GM12878 (cell line): ENCODE measurements around the gene SLC19A1. TPM values are rescaled to one million over a fixed set of nuclear protein-coding genes. Genes with fewer than 3 reads are reported as not detected.

Source experiments
- ATAC-seq: fragments of 200-7000 bp; cut with Tn5 transposase; 3 replicates; pipeline ENCODE4 v1.9.1; 2020; ENCODE audit warnings: mild to moderate bottlenecking, moderate library complexity
- BruUV-seq: library from RNA; stranded (reverse); fragments of 400-500 nt; replicated peaks from 2 replicates; lab custom pipeline; 2021; lab: Mats Ljungman, UMichigan
- CTCF ChIA-PET: fragments of 300-600 bp; sonication (Branson Sonifier 250); formaldehyde crosslinking; extraction: SDS; loops from one replicate; lab custom pipeline; 2021; ENCODE audit warnings: inconsistent platforms; lab: Yijun Ruan, JAX
- POLR2A ChIA-PET: fragments of 350-600 bp; formaldehyde crosslinking; extraction: SDS; loops from one replicate; lab custom pipeline; 2021; ENCODE audit warnings: inconsistent platforms; lab: Charles Lee
- RAD21 ChIA-PET: fragments of 300-600 bp; sonication (Branson Sonifier 250); formaldehyde crosslinking; loops from one replicate; lab custom pipeline; 2023; ENCODE audit warnings: antibody characterized with exemption; ENCODE audit not compliant: unreplicated experiment; lab: Charles Lee
- SMC1A ChIA-PET: fragments of 300-600 bp; sonication (Branson Sonifier 250); formaldehyde crosslinking; loops from one replicate; lab custom pipeline; 2023; ENCODE audit not compliant: unreplicated experiment, uncharacterized antibody; lab: Charles Lee
- DNase-seq: peaks from one replicate; pipeline ENCODE4 v3.0.0-alpha.2; 2011; ENCODE audit warnings: low read depth, low spot score
- FAIRE-seq: peaks from 3 replicates; lab custom pipeline; 2011; peaks lifted over from hg19 to GRCh38; lab: Jason Lieb, UNC
- H2AFZ ChIP-seq: 2 replicates; pipeline ENCODE4 v1.6.0; 2011; ENCODE audit warnings: low read depth, low read length, control low read depth; ENCODE audit not compliant: control insufficient read depth
- H3K27ac ChIP-seq: 2 replicates; pipeline ENCODE4 v1.5.1; 2011; ENCODE audit warnings: control low read depth; ENCODE audit not compliant: control insufficient read depth, insufficient read depth
- H3K27me3 ChIP-seq, 2 experiments: replicated peaks in 1 of 2; 2 replicates each; pipeline versions ENCODE4 v1.6.0 to v1.6.1; 2011; ENCODE audit warnings: low read length in 1 of 2; ENCODE audit not compliant: control insufficient read depth in 2 of 2, insufficient read depth in 2 of 2
- H3K36me3 ChIP-seq, 2 experiments: 2 replicates each; pipeline ENCODE4 v1.5.1; 2011; ENCODE audit warnings: low read length in 1 of 2; ENCODE audit not compliant: control insufficient read depth in 2 of 2, insufficient read depth in 2 of 2
- H3K4me1 ChIP-seq: 2 replicates; pipeline ENCODE4 v1.6.1; 2011; ENCODE audit warnings: mild to moderate bottlenecking, low read length, moderate library complexity, mixed read lengths; ENCODE audit not compliant: control insufficient read depth, insufficient read depth
- H3K4me2 ChIP-seq: 2 replicates; pipeline ENCODE4 v1.6.0; 2011; ENCODE audit warnings: control low read depth; ENCODE audit not compliant: control insufficient read depth, insufficient read depth
- H3K4me3 ChIP-seq: fragments of 200-600 bp; sonication (generic); 2 replicates; pipeline ENCODE4 v1.5.1; 2016
- H3K79me2 ChIP-seq: 2 replicates; pipeline ENCODE4 v1.6.0; 2011; ENCODE audit warnings: low read length; ENCODE audit not compliant: control insufficient read depth, insufficient read depth
- H3K9ac ChIP-seq: 2 replicates; pipeline ENCODE4 v1.8.0; 2011; ENCODE audit warnings: low read length, control low read depth, mixed read lengths; ENCODE audit not compliant: control insufficient read depth, insufficient read depth
- H3K9me3 ChIP-seq: replicated peaks from 3 replicates; pipeline ENCODE4 v1.5.1; 2011; ENCODE audit warnings: mild to moderate bottlenecking, low read length; ENCODE audit not compliant: control insufficient read depth, insufficient read depth
- H4K20me1 ChIP-seq: 2 replicates; pipeline ENCODE4 v1.6.0; 2011; ENCODE audit not compliant: control insufficient read depth, insufficient read depth
- ASH2L ChIP-seq: fragments of 300-600, 200-600 bp; sonication (generic); IDR thresholded peaks from 2 replicates; pipeline ENCODE4 v1.6.1; 2017; ENCODE audit warnings: low read depth, mild to moderate bottlenecking, borderline replicate concordance
- ATF7 ChIP-seq: fragments of 450-650 bp; IDR thresholded peaks from 2 replicates; pipeline ENCODE4 v1.6.1; 2016; ENCODE audit warnings: low read depth, mild to moderate bottlenecking
- BCLAF1 ChIP-seq: fragments of 450-650 bp; IDR thresholded peaks from 2 replicates; pipeline ENCODE4 v1.6.1; 2017; ENCODE audit warnings: antibody characterized with exemption, mild to moderate bottlenecking, moderate library complexity
- BMI1 ChIP-seq: fragments of 450-650 bp; IDR thresholded peaks from 2 replicates; pipeline ENCODE4 v1.6.1; 2016; ENCODE audit warnings: mild to moderate bottlenecking, moderate library complexity, borderline replicate concordance
- CHD4 ChIP-seq: fragments of 200-600 bp; sonication (generic); IDR thresholded peaks from 2 replicates; pipeline ENCODE4 v1.6.1; 2016; ENCODE audit warnings: mild to moderate bottlenecking
- EZH2 ChIP-seq: IDR thresholded peaks from 2 replicates; pipeline ENCODE4 v1.6.1; 2012; ENCODE audit warnings: low read depth, mild to moderate bottlenecking, control low read depth, inconsistent platforms, low read length, borderline replicate concordance; ENCODE audit not compliant: control insufficient read depth
- KLF5 ChIP-seq: fragments of 450-650 bp; IDR thresholded peaks from 2 replicates; pipeline ENCODE4 v1.6.1; 2014; ENCODE audit warnings: mild to moderate bottlenecking; ENCODE audit not compliant: partially characterized antibody
- MTA2 ChIP-seq: fragments of 450-650 bp; IDR thresholded peaks from 2 replicates; pipeline ENCODE4 v1.6.1; 2016; ENCODE audit warnings: low read depth, mild to moderate bottlenecking, moderate library complexity
- NFIC ChIP-seq: IDR thresholded peaks from 2 replicates; pipeline ENCODE4 v1.6.1; 2012; ENCODE audit warnings: low read depth, mild to moderate bottlenecking, inconsistent platforms, low read length, moderate library complexity
- NR2F1 ChIP-seq: fragments of 450-650 bp; conservative IDR thresholded peaks from 2 replicates; pipeline ENCODE4 v1.6.1; 2017; ENCODE audit warnings: mild to moderate bottlenecking
- PML ChIP-seq: IDR thresholded peaks from 2 replicates; pipeline ENCODE4 v1.6.1; 2012; ENCODE audit warnings: low read length, inconsistent platforms
- SIX5 ChIP-seq: IDR thresholded peaks from 2 replicates; pipeline ENCODE4 v1.6.1; 2011; ENCODE audit warnings: mild to moderate bottlenecking, low read depth, low read length, moderate library complexity; ENCODE audit not compliant: severe bottlenecking
- SMARCA5 ChIP-seq: fragments of 450-650 bp; IDR thresholded peaks from 2 replicates; pipeline ENCODE4 v1.6.1; 2017; ENCODE audit warnings: mild to moderate bottlenecking
- STAT3 ChIP-seq: IDR thresholded peaks from 2 replicates; pipeline ENCODE4 v1.6.1; 2011; ENCODE audit warnings: low read depth, low read length, improper control_type of control experiment
- TAF1 ChIP-seq: IDR thresholded peaks from 2 replicates; pipeline ENCODE4 v1.6.1; 2011; ENCODE audit warnings: mild to moderate bottlenecking, low read depth, low read length, borderline replicate concordance
- ZBTB4 ChIP-seq: fragments of 450-650 bp; formaldehyde crosslinking; IDR thresholded peaks from 2 replicates; pipeline ENCODE4 v1.4.0; 2022; ENCODE audit warnings: mild to moderate bottlenecking, moderate library complexity
- ZNF217 ChIP-seq: fragments of 450-650 bp; IDR thresholded peaks from 2 replicates; pipeline ENCODE4 v1.6.1; 2017; ENCODE audit warnings: antibody characterized with exemption, mild to moderate bottlenecking
- WGBS: methylation state at CpG from one replicate; pipeline ENCODE4 v1.1.6; 2016; ENCODE audit warnings: low lambda C conversion rate; ENCODE audit not compliant: insufficient replicate concordance, insufficient coverage; ENCODE audit errors: missing lambda C conversion rate; 5-methylcytosine and 5-hydroxymethylcytosine counted together
- in situ Hi-C: fragments of 300-500 bp; cut with MboI; formaldehyde crosslinking; loops from 9 replicates; pipeline ENCODE4 v1.14.3; 2018; ENCODE audit warnings: mixed read lengths
- intact Hi-C: fragments of 100-400 bp; cut with micrococcal nuclease; formaldehyde crosslinking; loops from one replicate; pipeline ENCODE4 v1.14.2; 2022; ENCODE audit not compliant: unreplicated experiment
- polyA plus RNA-seq, 11 experiments: library from polyadenylated mRNA; depleted of rRNA in 4 of 11; unstranded in 6 of 11; stranded (reverse) in 5 of 11; fragments of >200 nt; fragmentation: Nextera tagmentation in 4 of 11; fragmentation: Illumina TruSeq in 1 of 11; extraction: Ambion mirVana in 4 of 11; extraction: Trizol in 1 of 11; gene quantifications; 1 replicate in 1 of 11; 2 replicates in 10 of 11; pipeline versions ENCODE4 v1.2.1 to v1.2.3, GENCODE V29; 2011 to 2016; ENCODE audit warnings: inconsistent platforms in 2 of 11, missing spikeins in 2 of 11, low read depth in 1 of 11
- total RNA-seq, 4 experiments: library from RNA; depleted of rRNA in 3 of 4; stranded (reverse); fragments of >200 nt in 3 of 4; fragmentation: Illumina TruSeq in 1 of 4; extraction: Trizol in 1 of 4; gene quantifications; 2 replicates each; pipeline versions ENCODE4 v1.2.1 to v1.2.3, GENCODE V29; 2013 to 2021
- TF ChIP-seq, protein P1 (sequence below): IDR thresholded peaks from 2 replicates; pipeline ENCODE4 v1.6.1; 2011; ENCODE audit warnings: low read depth, low read length, improper control_type of control experiment, borderline replicate concordance

The SLC19A1 gene
- total and polyA plus RNA-seq, 10 of the 15 experiments (the other 5 are each of a cell fraction or from before 2014, with no cell fraction given), result 0.42 to 49.7 (median 12.2) TPM

- no peak for TF ChIP-seq BCLAF1
- no peak for TF ChIP-seq ASH2L
- no peak for TF ChIP-seq KLF5
- TF ChIP-seq ATF7, result no peak
- no peak for TF ChIP-seq SIX5
- TF ChIP-seq, protein P1, sequence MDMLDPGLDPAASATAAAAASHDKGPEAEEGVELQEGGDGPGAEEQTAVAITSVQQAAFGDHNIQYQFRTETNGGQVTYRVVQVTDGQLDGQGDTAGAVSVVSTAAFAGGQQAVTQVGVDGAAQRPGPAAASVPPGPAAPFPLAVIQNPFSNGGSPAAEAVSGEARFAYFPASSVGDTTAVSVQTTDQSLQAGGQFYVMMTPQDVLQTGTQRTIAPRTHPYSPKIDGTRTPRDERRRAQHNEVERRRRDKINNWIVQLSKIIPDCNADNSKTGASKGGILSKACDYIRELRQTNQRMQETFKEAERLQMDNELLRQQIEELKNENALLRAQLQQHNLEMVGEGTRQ, result no peak
- no peak for TF ChIP-seq EZH2
These were observed 43.0 kb downstream of the SLC19A1 start (continued) for GRCh38 chr21:45499201-45499750.

GRCh38 chr21:45498646-45499000 lies 43.6 kb downstream of the SLC19A1 start:
- intact Hi-C loops, result no loop called here
- Histone ChIP-seq H3K4me1 (peaks cover 2% of the 10 kb centered on the region; the same call in 1 of the 2 replicates), H3K4me2 (no peak overlapping the region), H3K9ac (no peak overlapping the region), H3K4me3 (no peak overlapping the region), H4K20me1 (no peaks in the 10 kb centered on the region), H3K9me3 (no peaks in the 10 kb centered on the region; the same call in 2 of the 3 replicates), H2AFZ (no peak overlapping the region), H3K36me3 (no peaks in the 10 kb centered on the region), H3K79me2 (no peaks in the 10 kb centered on the region), H3K27ac (no peak overlapping the region), H3K27me3 (no peaks in the 10 kb centered on the region)
- no peak for FAIRE-seq
- no TSS peak for BruUV-seq
- in situ Hi-C loops, result no loop called here
- DNase-seq, result no peak
- no peak for ATAC-seq
- ChIA-PET POLR2A (no interaction called here), CTCF (no interaction called here), RAD21 (no interaction called here), SMC1A (no interaction called here)
- 69% methylated on average over 9 of the region's 9 CpGs for WGBS
- TF ChIP-seq TAF1 (no peak), NFIC (no peak), MTA2 (no peak), ZNF217 (no peak), NR2F1 (no peak), SMARCA5 (no peak), ZBTB4 (no peak), PML (no peak), STAT3 (no peak), BMI1 (no peak), CHD4 (no peak)
